Esophagus squamous epithelium (tissue), 5 donors: Measurements from ENCODE around the gene SPINK1. TPM values are rescaled to one million over a fixed set of nuclear protein-coding genes. Genes with fewer than 3 reads are reported as not detected.

ENCODE experiments used
- DNase-seq: peaks from one replicate; lab custom pipeline; 2025; lab: John Stamatoyannopoulos, UW
- H3K27ac ChIP-seq, 4 donors: fragments of 200-600 bp; sonication (generic); one replicate each; pipeline ENCODE4 v1.5.1; 2016 to 2019; ENCODE audit warnings: mild to moderate bottlenecking in 1 of 4
- H3K27me3 ChIP-seq, 4 donors: fragments of 200-600 bp; sonication (generic); 1 replicate in 3 of 4; 2 replicates in 1 of 4; pipeline versions ENCODE4 v1.5.1 to v1.6.0; 2017 to 2021; ENCODE audit warnings: antibody characterized with exemption in 1 of 4
- H3K36me3 ChIP-seq, 3 donors: fragments of 200-600 bp; sonication (generic); one replicate each; pipeline ENCODE4 v1.5.1; 2016 to 2019
- H3K4me1 ChIP-seq, 3 donors: fragments of 200-600 bp; sonication (generic); one replicate each; pipeline ENCODE4 v1.5.1; 2017 to 2019
- H3K4me3 ChIP-seq, 4 donors: fragments of 200-600 bp; sonication (generic); 1 replicate in 3 of 4; 2 replicates in 1 of 4; pipeline ENCODE4 v1.5.1; 2016 to 2019; ENCODE audit warnings: mild to moderate bottlenecking in 2 of 4, moderate library complexity in 1 of 4
- H3K9me3 ChIP-seq, 3 donors: fragments of 200-600 bp; sonication (generic); one replicate each; pipeline ENCODE4 v1.5.1; 2016 to 2019
- CTCF ChIP-seq, 6 experiments: fragments of 450-650 bp in 4 of 6; fragments of 200-600 bp in 2 of 6; sonication (generic) in 2 of 6; IDR thresholded peaks; one replicate each; pipeline ENCODE4 v1.5.1; 2016 to 2019; ENCODE audit warnings: antibody characterized with exemption in 6 of 6, mild to moderate bottlenecking in 4 of 6, moderate library complexity in 4 of 6
- POLR2A ChIP-seq, 4 donors: fragments of 450-650 bp; IDR thresholded peaks; one replicate each; pipeline ENCODE4 v1.6.1; 2017; ENCODE audit warnings: antibody characterized with exemption in 4 of 4, mild to moderate bottlenecking in 4 of 4, moderate library complexity in 3 of 4
- WGBS, 2 donors: methylation state at CpG; one replicate each; pipeline ENCODE4 v1.1.5; 2018; 5-methylcytosine and 5-hydroxymethylcytosine counted together
- intact Hi-C: fragments of 100-400 bp; cut with DNase I; formaldehyde crosslinking; loops from one replicate; pipeline ENCODE4 v1.15.0; 2022
- total RNA-seq, 4 donors: library from RNA; depleted of rRNA; stranded (reverse); fragments of >200 nt; gene quantifications; one replicate each; pipeline ENCODE4 v1.1.0, GENCODE V29; 2016
- donor health status: DM: yes; HTN: yes; CAD: no.

The SPINK1 gene
- total RNA-seq, 4 donors from 2014 or later: not detected

- H3K4me3 ChIP-seq: no peak overlapping the region
- H3K27ac ChIP-seq: no peak overlapping the region
- peaks cover 0 to 13% (median 3%) of the 10 kb centered on the region in 4 donors for H3K27me3 ChIP-seq
- TF ChIP-seq POLR2A (IDR thresholded peaks at IDR 0.05): no peak
- TF ChIP-seq CTCF (IDR thresholded peaks at IDR 0.05): no peak
- peaks cover 0 to 10% (median 0%) of the 10 kb centered on the region in 3 donors for H3K4me1 ChIP-seq
- no peaks in the 10 kb centered on the region for H3K36me3 ChIP-seq
- intact Hi-C loops: no loop called here
- DNase-seq: no peak
- H3K9me3 ChIP-seq: no peaks in the 10 kb centered on the region
- 58 to 67% methylated on average over 8 of the region's 8 CpGs for WGBS, 2 donors
Observed at GRCh38 chr5:147784146-147784987, 47.1 kb downstream of the SPINK1 start.

GRCh38 chr5:147782110-147783028 is 49.1 kb downstream of the SPINK1 start, which contains the start of gene JAKMIP2:
Gene JAKMIP2, minus strand, starts transcription at chr5:147782728. Its CDS starts 110,922 bp downstream, at chr5:147671806.
- 2 to 3% methylated on average over 10 to 18 of the region's 19 CpGs for WGBS, 2 donors
- Histone ChIP-seq H3K27ac (peak within 1 kb of the TSS in 1 of 4 donors; percentile 58), H3K36me3 (no peaks in the 10 kb centered on the region), H3K9me3 (no peaks in the 10 kb centered on the region), H3K4me1 (peaks cover 0 to 10% (median 0%) of the 10 kb centered on the region in 3 donors), H3K27me3 (peaks cover 0 to 13% (median 3%) of the 10 kb centered on the region in 4 donors), H3K4me3 (peak within 1 kb of the TSS in 3 of 4 donors; percentile 28 to 50 (median 33))
- intact Hi-C loops: no loop called here
- peak; percentile 8 for DNase-seq
- TF ChIP-seq POLR2A (IDR thresholded peaks at IDR 0.05): no peak
- no peak for TF ChIP-seq CTCF (IDR thresholded peaks at IDR 0.05)

- Histone ChIP-seq H3K9me3 (no peaks in the 10 kb centered on the region), H3K36me3 (no peaks in the 10 kb centered on the region), H3K27me3 (peaks cover 0 to 13% (median 3%) of the 10 kb centered on the region in 4 donors), H3K4me1 (peaks cover 0 to 10% (median 0%) of the 10 kb centered on the region in 3 donors), H3K4me3 (no peak overlapping the region), H3K27ac (no peak overlapping the region)
- TF ChIP-seq POLR2A (IDR thresholded peaks at IDR 0.05): no peak
- TF ChIP-seq CTCF (IDR thresholded peaks at IDR 0.05): no peak
- WGBS, 2 donors: 62 to 72% methylated on average over 5 of the region's 5 CpGs
- intact Hi-C loops: no loop called here
- no peak for DNase-seq
Observed at GRCh38 chr5:147780924-147781573, 50.4 kb downstream of the SPINK1 start.

DNA sequence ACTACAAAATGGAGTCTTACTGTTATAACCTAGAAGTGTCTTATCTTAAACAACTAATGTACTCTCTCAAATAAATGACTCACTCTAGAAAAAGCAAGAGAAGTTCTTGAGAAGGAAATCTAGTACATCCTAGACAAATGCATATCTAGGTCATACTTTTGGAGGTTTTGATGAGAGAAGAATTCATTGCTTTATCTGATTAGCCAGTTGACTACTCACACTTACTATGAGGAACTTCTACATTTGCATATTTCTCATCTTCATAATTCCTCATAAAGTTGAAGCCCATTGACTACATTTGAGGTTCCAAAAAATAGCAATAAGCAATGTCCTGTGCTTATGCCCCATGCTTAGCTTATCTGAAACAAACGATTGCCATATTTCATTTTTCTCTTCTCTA is 51.8 kb downstream of the SPINK1 start:
- Histone ChIP-seq H3K27me3 (peaks cover 0 to 13% (median 3%) of the 10 kb centered on the region in 4 donors), H3K27ac (no peak overlapping the region), H3K36me3 (no peaks in the 10 kb centered on the region), H3K4me1 (peaks cover 0 to 10% (median 0%) of the 10 kb centered on the region in 3 donors), H3K9me3 (no peaks in the 10 kb centered on the region), H3K4me3 (no peak overlapping the region)
- WGBS, 2 donors: 73 to 78% methylated on average over 1 of the region's 1 CpG
- intact Hi-C loops: no loop called here
- DNase-seq: no peak
- no peak for TF ChIP-seq CTCF (IDR thresholded peaks at IDR 0.05)
- no peak for TF ChIP-seq POLR2A (IDR thresholded peaks at IDR 0.05)
